SW480 (cell line): Measurements from ENCODE around the gene CARMIL3.
"Not testable (repeated sequence)": the region's sequence is repeated elsewhere in the genome, so short reads cannot be mapped to it uniquely, and the experiment has no call there.

Experiments used
- DNase-seq: peaks from one replicate; pipeline ENCODE4 v3.0.0-alpha.2; 2016; ENCODE audit warnings: low spot score

Gene CARMIL3

DNA sequence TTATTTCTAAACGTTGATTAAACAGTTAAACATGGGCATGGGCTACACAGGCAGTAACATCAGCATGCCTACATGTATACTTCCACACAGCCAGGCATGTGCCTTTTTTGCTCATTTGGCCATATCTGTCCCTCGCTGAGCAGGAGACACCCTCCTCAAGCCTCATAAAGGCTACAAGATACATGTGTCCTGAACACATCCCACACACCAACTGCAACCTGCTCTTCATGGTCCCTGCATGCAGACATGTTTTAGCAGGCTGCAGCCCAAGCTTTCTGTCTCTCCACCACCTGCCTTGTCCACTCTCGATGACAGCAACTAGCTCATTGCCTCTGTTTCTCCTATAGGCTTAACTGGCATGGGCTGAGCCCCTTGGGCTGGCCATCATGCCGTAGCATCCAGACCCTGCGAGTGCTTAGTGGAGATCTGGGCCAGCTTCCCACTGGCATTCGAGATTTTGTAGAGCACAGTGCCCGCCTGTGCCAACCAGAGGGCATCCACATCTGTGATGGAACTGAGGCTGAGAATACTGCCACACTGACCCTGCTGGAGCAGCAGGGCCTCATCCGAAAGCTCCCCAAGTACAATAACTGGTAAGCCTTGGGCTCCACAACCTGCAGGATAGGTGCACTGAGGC, 44.9 kb downstream of the CARMIL3 start:
- no peak for DNase-seq

- DNase-seq = no peak
These were observed 46.6 kb downstream of the CARMIL3 start for GRCh38 chr14:24098229-24098926.

DNA sequence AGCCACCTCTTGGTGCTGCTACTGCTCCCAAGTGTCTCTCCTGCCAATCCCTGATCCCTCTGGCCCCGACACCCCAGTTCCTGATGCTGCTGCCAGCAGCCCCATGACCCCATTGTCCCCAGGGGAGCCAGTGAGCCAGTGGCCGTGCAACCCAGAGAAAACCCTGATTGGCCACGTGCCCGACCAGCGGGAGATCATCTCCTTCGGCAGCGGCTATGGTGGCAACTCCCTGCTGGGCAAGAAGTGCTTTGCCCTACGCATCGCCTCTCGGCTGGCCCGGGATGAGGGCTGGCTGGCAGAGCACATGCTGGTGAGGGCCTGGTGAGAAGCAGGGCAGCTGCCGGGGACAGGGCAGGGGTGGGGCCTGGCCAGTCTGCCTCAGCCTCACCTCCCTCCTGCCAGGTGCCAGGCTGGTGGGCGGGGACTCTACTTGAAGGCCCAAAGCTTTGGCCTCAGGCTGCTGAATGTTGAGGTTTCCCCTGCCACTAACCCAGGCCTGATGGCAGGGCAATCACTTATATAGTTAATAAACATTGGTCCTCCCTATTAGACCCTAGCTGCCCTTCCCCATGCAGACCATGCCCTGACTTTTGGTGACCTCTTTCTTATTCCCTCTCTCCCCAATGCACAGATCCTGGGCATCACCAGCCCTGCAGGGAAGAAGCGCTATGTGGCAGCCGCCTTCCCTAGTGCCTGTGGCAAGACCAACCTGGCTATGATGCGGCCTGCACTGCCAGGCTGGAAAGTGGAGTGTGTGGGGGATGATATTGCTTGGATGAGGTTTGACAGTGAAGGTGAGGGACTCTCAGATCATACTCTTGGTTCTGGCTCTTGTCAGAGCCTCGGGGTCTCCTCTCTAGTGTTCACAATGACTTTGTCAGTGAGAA, 47.4 kb downstream of the CARMIL3 start:
- no peak for DNase-seq

DNA sequence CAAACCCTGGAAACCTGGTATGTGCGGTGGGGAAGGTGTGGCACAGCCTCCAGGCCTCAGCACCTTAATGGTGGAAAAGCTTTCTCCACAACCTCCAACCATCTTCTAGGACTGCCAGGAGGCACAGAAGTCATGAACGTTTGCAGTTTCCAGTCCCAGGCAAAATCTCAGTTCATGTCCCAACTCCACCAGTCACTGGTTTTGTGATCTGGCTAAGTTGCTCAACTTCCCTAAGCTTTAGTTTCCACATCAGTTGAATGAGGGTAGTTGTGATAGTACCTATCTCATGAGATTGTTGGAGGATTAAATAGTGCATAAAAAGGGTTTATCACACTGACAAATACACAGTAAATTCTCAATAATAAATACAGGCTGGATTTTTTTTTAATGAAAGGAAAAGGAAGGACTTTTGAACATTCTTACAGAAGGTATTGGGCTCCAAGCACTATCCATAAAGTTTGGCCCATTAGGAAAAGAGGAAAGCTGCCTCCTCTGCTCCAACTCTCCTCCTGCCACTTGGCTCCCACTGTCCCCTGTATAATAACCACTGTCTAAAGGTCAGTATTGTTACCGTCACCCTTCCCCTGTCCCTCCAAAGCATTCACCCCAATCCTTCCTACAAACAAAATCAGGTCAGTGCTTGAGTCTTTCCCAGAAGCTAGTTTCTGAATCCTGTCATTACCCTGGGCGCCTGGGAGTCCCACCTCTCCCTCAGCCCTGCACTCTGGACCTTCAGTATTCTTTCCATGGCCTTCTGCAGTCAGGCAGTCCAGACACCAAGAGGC, 48.6 kb downstream of the CARMIL3 start:
- DNase-seq = no peak

DNA sequence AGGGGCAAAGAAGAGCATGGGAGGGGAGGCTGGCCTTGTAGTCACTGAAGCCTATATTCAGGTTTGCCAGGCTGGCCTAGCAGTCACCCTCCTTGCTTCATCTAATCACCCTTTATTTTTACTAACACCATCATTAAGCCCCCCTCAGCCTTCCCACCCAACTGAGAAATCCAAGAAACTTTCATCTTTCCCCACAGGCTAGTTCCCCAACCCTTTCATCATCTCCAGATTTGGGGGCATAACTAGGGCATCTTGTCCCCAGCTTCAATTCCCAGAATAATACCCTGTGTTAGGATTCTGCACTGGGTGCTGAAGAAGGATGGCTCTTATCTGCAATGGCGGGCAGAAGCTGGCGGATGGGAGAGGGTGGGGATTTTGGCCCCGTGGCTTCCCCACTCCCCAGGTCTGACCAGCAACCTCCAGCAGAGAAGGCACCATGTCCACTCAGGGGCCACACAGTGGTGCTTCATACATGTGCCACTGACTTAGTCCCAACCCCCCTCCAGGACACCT, 49.2 kb downstream of the CARMIL3 start:
- no peak for DNase-seq

GRCh38 chr14:24102357-24103048, 50.7 kb downstream of the CARMIL3 start:
- DNase-seq = no peak

DNA sequence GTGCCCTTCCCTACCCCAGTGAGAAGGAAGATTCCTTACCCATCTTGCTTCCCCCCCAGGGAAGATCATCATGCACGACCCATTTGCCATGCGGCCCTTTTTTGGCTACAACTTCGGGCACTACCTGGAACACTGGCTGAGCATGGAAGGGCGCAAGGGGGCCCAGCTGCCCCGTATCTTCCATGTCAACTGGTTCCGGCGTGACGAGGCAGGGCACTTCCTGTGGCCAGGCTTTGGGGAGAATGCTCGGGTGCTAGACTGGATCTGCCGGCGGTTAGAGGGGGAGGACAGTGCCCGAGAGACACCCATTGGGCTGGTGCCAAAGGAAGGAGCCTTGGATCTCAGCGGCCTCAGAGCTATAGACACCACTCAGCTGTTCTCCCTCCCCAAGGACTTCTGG, 51.6 kb downstream of the CARMIL3 start:
- no peak for DNase-seq

DNA sequence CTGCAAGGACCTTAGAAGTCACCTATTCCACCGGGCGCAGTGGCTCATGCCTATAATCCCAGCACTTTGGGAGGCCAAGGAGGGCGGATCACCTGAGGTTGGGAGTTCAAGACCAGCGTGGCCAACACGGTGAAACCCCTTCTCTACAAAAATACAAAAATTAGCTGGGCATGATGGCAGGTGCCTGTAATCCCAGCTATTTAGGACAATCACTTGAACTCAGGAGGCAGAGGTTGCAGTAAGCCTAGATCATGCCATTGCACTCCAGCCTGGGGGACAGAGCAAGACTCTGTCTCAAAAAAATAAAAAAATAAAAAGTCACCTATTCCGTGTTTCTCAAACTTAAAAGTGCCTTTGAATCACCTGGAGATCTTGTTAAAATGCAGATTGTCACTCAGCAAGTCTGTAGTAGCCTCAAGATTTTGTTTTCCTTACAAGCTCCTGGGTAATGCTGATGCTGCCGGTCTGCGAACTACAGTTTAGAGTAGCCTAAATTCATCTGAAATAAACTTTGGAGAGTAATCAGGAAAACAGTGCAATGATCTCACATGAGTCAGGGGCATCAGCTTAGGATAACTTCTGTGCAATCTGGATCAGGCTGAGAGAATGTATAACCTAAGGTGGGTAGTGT, 53.9 kb downstream of the CARMIL3 start:
- not testable (repeated sequence) for DNase-seq

- no peak for DNase-seq
These were observed 55.0 kb downstream of the CARMIL3 start for GRCh38 chr14:24106672-24107271.

- no peak for DNase-seq
These were observed 56.6 kb downstream of the CARMIL3 start for GRCh38 chr14:24108336-24108874.

- DNase-seq = peak; percentile 60
These were observed 58.3 kb downstream of the CARMIL3 start for GRCh38 chr14:24110060-24110459.

- no peak for DNase-seq
These were observed 58.7 kb downstream of the CARMIL3 start for GRCh38 chr14:24110523-24110922.

- DNase-seq = no peak
These were observed 61.6 kb downstream of the CARMIL3 start for GRCh38 chr14:24113379-24113800.

GRCh38 chr14:24113801-24114531, 62.2 kb downstream of the CARMIL3 start:
- DNase-seq = peak; percentile 97

DNA sequence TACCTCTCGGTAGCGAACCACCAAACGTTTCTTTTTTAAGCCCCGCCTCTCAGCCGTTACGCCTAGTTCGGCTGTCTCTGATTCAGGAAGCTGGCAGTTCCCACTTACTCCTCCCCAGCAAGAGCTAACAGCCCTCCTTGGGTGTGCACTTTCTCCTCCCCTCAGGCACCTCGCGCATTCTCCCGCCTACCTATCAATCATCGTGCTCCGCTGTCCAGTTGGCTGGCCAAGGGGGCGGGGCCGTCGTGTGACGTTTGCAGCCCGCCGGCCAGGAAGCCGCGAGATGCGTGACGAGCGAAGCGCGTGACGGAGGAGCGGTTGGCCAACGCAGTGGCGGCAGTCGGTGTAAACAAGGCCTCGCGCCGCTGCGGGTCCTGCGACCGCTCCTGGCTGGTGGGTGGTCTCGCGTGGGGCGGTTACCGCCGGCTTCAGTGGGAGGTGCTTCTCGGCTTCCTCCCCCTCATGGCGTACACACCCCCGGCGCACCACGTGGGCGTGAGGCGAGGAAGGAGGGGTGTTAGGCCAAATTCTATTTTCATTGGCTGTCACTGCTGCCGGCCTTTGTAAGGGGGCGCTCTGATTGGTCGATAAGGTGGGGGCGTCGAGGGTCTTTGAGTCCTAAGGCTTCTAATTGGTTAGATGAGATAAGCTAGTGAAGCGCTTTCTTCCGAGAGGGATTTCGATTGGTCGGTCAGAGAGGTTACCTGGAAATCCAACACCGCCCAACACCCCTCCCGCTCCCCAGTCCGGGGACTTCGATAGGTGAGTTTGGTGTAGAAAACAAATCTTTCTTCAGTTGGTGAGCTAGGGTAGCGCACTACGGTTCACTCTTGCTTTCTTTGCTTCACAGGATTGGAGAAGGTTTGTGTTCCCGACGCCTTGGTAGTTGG, 63.0 kb downstream of the CARMIL3 start, which contains the start of the genes DCAF11 and NRL:
Gene DCAF11, plus strand, starts transcription at position 246 of the 890 bp plus-strand sequence. CDS start 818 bp downstream, outside the sequence.
Gene NRL, minus strand, starts transcription at position 418 of the 890 bp plus-strand sequence. CDS start 32,101 bp downstream, outside the sequence.
- DNase-seq = peak; percentile 99

DNA sequence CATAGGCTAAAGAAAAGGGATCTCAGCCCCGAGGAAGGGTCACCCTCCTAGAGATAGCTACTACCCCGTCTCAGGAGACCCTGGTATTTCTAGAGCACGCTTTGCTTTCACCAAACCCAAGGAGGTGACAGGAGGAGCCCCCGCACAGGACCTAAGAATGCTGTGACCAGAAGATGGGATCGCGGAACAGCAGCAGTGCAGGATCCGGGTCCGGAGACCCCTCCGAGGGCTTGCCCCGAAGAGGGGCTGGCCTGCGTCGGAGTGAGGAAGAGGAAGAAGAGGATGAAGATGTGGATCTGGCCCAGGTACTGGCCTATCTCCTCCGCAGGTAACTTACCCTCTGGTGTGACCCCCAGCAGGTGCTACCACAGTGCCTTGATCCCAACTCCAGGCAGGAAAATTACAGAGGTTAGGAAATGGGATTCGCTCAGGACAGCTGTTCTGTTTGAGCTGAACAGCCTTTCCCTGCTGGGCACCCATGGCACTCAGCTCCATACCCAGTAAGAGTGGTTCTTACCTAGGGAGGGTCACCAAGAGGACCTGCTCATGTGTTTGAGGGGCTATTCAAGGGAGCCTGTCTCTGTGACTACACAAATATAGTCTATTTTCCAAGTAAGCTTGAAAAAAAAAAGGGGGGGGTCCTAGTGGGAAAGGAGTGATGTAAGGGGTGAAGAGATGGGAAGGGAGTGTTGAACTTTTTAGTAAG, 63.8 kb downstream of the CARMIL3 start:
- DNase-seq = no peak

GRCh38 chr14:24116128-24116814, 64.5 kb downstream of the CARMIL3 start:
- no peak for DNase-seq
